ENCODE measurements around the gene CARD10. TPM values are rescaled to one million over a fixed set of nuclear protein-coding genes. Genes with fewer than 3 reads are reported as not detected.

The CARD10 gene
- total RNA-seq, 1 donor from 2014 or later, result 64.0 TPM

DNA sequence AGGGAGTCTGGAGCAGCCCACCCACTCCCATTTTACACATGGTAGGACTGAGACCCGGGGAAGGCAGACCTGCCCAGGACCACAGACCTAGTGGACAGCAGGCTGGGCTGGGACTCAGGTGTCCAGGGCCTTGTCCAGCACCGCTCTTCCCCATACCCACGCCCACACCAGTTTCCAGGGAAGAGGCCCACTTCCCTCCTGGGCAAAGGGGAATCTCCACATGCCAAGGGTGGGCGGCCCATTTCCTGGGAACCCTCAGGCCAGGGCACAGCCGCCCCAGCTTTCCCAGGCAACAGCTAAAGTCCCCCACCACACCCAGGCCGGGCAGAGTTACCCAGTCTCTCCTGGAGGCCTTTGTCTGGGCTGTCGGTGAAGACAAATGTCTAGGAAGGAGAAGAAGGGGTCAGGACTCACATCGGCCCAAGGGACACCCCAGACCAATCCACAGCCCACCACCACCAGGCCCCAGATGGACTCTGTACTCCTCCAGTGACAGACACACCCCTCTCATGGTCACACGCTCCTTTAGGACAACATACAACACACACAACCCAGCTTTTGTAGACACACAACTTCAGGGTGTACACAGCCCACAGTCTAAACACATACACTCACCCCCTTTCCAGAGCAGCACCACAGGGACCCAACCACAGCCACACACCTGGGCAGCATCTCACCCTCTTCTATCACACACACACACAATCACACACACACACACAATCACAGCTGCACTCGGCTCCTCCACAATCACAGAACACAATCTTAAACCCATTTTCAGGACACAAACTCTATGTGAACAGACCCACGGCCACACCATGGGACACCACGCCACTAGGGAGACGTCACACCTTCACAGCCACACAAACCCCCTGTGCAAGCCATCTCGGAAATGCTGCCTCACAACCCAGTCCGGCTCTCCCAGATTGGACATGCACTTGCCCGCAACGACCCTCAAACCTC is 38.5 kb downstream of the CARD10 start:
- Histone ChIP-seq H3K27me3 (ENCODE audit: control insufficient read depth, insufficient read depth, low read length) (no peaks in the 10 kb centered on the region), H3K4me3 (ENCODE audit: low read depth, low read length) (no peak overlapping the region), H3K36me3 (ENCODE audit: control insufficient read depth, insufficient read depth, low read length) (no peaks in the 10 kb centered on the region)
- TF ChIP-seq, protein P1, sequence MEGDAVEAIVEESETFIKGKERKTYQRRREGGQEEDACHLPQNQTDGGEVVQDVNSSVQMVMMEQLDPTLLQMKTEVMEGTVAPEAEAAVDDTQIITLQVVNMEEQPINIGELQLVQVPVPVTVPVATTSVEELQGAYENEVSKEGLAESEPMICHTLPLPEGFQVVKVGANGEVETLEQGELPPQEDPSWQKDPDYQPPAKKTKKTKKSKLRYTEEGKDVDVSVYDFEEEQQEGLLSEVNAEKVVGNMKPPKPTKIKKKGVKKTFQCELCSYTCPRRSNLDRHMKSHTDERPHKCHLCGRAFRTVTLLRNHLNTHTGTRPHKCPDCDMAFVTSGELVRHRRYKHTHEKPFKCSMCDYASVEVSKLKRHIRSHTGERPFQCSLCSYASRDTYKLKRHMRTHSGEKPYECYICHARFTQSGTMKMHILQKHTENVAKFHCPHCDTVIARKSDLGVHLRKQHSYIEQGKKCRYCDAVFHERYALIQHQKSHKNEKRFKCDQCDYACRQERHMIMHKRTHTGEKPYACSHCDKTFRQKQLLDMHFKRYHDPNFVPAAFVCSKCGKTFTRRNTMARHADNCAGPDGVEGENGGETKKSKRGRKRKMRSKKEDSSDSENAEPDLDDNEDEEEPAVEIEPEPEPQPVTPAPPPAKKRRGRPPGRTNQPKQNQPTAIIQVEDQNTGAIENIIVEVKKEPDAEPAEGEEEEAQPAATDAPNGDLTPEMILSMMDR (IDR thresholded peaks at IDR 0.05; ENCODE audit: insufficient read depth, low read length, poor library complexity, severe bottlenecking), result no peak
- DNase-seq (ENCODE audit: low read depth), result no peak

GRCh38 chr22:37479196-37479595 is 40.0 kb downstream of the CARD10 start:
- no peaks in the 10 kb centered on the region for H3K27me3 ChIP-seq (ENCODE audit: control insufficient read depth, insufficient read depth, low read length)
- TF ChIP-seq, protein P1 (IDR thresholded peaks at IDR 0.05; ENCODE audit: insufficient read depth, low read length, poor library complexity, severe bottlenecking), result no peak
- no peaks in the 10 kb centered on the region for H3K36me3 ChIP-seq (ENCODE audit: control insufficient read depth, insufficient read depth, low read length)
- no peak overlapping the region for H3K4me3 ChIP-seq (ENCODE audit: low read depth, low read length)
- no peak for DNase-seq (ENCODE audit: low read depth)

- H3K36me3 ChIP-seq (ENCODE audit: control insufficient read depth, insufficient read depth, low read length), result no peaks in the 10 kb centered on the region
- H3K27me3 ChIP-seq (ENCODE audit: control insufficient read depth, insufficient read depth, low read length), result no peaks in the 10 kb centered on the region
- TF ChIP-seq, protein P1 (IDR thresholded peaks at IDR 0.05; ENCODE audit: insufficient read depth, low read length, poor library complexity, severe bottlenecking), result no peak
- H3K4me3 ChIP-seq (ENCODE audit: low read depth, low read length), result no peak overlapping the region
- no peak for DNase-seq (ENCODE audit: low read depth)
These were observed 42.6 kb downstream of the CARD10 start for GRCh38 chr22:37476389-37477329.

DNA sequence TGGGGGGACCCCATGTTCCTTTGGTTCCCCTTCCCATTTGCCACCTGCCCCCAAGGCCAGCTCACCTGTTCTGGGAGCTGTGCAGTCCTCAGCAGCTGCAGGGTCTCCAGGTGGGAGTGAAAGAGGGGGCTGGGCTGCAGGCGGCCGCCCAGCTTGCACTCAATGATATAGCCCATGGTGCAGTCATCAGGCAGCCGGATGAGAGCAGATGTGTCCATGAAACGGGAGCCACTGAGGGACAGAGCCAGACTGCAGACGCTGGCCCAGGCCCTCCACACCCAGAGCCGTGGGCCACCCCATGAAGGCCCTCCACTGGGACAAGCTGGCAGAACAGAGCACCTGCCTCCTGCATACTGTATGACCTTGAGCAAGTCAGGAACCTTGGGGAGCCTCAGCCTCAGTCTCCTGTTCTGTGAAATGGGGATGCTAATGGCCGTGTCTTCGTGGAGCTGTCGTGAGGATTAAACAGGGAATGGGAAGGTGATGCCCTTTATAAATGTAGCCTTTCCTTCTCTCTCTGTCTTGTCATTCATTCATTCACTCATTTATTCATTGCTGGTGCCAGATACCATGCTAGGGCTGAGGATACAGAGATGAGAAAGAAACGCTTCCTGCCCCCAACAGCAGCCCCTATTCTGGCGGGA is 44.6 kb downstream of the CARD10 start:
- TF ChIP-seq, protein P1 (IDR thresholded peaks at IDR 0.05; ENCODE audit: insufficient read depth, low read length, poor library complexity, severe bottlenecking), result no peak
- Histone ChIP-seq H3K27me3 (ENCODE audit: control insufficient read depth, insufficient read depth, low read length) (no peaks in the 10 kb centered on the region), H3K4me3 (ENCODE audit: low read depth, low read length) (no peak overlapping the region), H3K36me3 (ENCODE audit: control insufficient read depth, insufficient read depth, low read length) (no peaks in the 10 kb centered on the region)
- DNase-seq (ENCODE audit: low read depth), result no peak

DNA sequence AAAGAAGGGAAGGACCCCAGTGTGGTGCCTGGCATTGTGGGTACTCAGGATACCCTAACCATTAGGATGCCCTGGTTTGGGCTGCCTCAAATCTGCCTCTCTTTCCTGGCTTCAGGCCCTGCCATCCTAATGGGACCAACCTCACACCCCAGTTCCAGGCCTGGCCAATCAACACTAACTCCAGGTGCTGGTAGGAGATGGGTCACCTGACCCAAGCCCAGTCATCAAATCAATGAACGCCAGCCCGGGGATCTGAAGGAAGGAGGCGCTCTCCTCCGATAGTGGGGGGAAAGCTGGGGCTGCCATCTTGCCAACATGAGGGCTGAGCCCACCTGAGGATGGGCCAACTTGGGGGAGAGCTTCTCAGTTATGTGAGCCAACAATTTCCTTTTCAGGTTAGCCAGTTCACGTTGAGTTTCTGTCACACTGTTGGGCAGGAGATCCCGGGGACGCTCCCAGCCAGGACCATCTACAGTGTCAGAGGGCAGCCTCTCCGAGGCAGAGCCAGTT is 45.7 kb downstream of the CARD10 start:
- no peaks in the 10 kb centered on the region for H3K27me3 ChIP-seq (ENCODE audit: control insufficient read depth, insufficient read depth, low read length)
- TF ChIP-seq, protein P1 (IDR thresholded peaks at IDR 0.05; ENCODE audit: insufficient read depth, low read length, poor library complexity, severe bottlenecking), result no peak
- DNase-seq (ENCODE audit: low read depth), result no peak
- H3K4me3 ChIP-seq (ENCODE audit: low read depth, low read length), result no peak overlapping the region
- no peaks in the 10 kb centered on the region for H3K36me3 ChIP-seq (ENCODE audit: control insufficient read depth, insufficient read depth, low read length)
